ENCODE measurements around the gene POLR1E.

GRCh38 chr9:37523916-37524315 is 38.2 kb downstream of the POLR1E start:
- TF ChIP-seq POLR2AphosphoS5 (IDR thresholded peaks at IDR 0.05; ENCODE audit: low read depth, low read length): no peak
- no peak for TF ChIP-seq POLR2A (IDR thresholded peaks at IDR 0.05; ENCODE audit: low read depth, low read length)
- TF ChIP-seq POU2F2 (IDR thresholded peaks at IDR 0.05; ENCODE audit: low read depth, low read length): no peak
- no peak for TF ChIP-seq TAF1 (IDR thresholded peaks at IDR 0.05; ENCODE audit: low read depth, low read length)
- TF ChIP-seq PAX5 (IDR thresholded peaks at IDR 0.05; ENCODE audit: insufficient read depth, low read length, severe bottlenecking): no peak

Measured in GM12891 (cell line).